Measurements from ENCODE around the gene TLK1.

The TLK1 gene

DNA sequence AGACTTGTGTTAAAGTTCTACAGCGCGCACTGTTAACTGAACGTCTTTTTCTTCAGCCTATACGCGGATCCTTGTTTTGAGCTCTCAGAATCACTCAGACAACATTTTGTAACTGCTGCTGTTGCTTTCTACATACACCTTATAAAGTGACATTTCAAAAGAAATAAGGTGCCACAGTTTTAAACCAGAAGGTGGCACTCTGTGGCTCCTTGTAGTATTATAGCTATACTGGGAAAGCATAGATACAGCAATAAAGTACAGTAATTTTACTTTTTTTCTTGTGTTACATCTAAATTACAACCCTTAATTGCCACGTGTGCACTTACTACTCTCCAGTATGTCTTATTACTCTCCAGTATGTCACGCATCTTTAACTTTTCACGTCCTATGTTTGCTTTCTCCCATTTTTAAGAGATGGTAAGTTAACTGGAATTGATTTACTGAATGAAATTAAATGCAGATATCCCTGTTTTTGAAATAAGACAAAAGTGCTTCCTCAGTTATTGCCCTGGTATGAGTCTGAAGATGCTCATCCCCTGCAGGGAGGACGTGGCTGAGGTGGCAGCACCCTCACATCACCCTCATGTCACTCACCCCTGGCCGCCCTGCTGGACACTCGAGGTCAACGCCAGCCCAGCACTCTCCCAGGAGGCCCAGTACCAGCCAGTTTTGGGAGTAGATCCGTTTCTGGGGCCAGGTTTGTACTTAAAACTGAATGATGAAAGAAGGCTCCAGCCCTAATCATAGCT lies 193.9 kb downstream of the TLK1 start:
- no peak for DNase-seq (ENCODE audit: low spot score)

DNA sequence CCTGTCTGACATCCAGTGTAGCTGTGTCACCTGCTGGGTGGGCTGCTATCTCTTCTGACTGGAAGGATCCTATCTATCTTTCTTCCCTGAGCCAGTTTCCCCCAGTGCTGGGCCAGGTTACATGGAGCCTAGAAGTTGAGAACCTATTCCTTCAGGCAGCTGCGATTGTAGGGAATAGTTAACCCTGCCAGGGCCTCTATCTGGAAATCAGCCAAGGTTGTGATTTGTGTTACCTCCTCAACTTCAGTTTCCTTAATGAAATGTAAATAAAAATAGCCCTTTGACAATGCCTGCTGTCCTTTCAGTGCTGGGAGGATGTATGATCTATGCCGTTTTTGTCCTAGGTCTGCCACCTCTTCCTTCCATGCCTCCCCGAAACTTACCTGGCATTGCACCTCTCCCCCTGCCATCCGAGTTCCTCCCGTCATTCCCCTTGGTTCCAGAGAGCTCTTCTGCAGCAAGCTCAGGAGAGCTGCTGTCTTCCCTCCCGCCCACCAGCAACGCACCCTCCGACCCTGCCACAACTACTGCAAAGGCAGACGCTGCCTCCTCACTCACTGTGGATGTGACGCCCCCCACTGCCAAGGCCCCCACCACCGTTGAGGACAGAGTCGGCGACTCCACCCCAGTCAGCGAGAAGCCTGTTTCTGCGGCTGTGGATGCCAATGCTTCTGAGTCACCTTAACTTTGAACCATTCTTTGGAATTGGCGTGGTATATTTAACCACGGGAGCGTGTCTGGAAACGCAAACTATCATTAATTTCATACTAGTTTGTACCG lies 195.1 kb downstream of the TLK1 start:
- no peak for DNase-seq (ENCODE audit: low spot score)

DNA sequence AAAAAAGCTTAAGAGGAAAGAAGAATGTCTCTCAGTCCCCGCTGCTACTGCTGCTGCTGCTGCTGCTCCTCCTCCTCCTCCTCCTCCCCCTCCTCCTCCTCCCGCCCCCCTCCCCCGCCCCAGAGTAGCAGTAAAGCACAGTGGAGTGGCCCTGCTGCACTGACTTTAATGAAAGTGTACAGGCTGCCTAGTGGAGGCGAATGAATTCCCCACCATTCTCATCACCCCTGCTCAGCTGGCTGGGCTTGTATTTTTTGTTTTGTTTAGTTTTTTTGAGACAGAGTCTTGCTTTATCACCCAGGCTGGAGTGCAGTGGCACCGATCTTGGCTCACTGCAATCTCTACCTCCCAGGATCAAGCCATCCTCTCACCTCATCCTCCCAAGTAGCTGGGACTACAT lies 197.3 kb downstream of the TLK1 start:
- DNase-seq (ENCODE audit: low spot score), result no peak

DNA sequence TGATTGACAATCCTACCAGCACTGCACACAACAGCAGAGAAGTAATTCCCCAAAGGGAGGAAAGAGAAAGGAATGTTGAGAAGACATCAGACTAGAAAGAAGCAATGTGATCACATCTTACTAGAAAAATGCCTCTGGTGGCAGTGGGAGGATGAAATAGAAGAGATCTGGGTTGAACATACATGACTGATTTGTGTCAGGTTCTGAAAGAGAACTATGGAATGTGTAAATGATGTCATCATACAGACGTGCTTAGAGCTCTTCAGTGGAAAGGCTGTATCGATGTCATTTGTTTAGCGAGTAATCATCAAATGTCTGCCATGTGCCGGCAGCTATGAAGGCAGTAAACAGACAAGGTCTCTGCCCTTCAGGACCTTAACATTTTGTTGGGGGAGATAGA lies 206.8 kb downstream of the TLK1 start:
- DNase-seq (ENCODE audit: low spot score), result no peak

DNA sequence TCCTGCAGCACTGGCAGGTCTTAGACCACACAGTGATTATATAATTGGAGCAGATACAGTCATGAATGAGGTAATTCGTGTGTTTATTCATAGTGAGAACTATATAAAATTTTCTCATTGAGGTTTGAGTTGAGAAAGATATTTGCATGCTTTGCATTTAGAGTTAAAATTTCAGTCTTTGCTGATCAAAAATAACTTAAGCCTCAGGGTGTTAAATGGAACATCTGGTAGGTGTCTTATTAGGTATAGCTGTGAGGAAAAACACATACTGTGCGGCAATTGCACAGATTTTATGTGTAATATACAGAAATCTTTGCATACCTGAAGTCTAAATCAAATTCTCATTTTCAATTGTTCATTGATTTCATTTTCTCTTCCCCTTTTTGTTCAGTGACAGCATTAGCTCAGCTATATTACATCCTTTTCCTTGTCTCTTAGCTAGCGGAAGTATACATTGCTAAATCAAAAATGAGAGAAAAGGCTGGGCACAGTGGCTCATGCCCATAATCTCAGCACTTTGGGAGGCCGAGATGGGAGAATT lies 210.4 kb downstream of the TLK1 start:
- no peak for DNase-seq (ENCODE audit: low spot score)

DNA sequence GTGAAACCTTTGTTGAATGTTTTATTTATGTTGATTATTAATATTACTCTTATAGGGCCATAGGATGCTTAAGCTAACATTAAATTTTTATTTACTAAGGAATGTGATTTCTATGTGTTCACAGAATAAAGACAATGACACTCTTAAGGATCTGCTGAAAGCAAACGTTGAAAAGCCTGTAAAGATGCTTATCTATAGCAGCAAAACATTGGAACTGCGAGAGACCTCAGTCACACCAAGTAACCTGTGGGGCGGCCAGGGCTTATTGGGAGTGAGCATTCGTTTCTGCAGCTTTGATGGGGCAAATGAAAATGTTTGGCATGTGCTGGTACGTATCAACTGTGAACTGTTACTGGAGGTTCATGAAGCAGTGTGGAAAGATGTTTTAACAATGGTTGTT lies 211.3 kb downstream of the TLK1 start:
- no peak for DNase-seq (ENCODE audit: low spot score)

DNA sequence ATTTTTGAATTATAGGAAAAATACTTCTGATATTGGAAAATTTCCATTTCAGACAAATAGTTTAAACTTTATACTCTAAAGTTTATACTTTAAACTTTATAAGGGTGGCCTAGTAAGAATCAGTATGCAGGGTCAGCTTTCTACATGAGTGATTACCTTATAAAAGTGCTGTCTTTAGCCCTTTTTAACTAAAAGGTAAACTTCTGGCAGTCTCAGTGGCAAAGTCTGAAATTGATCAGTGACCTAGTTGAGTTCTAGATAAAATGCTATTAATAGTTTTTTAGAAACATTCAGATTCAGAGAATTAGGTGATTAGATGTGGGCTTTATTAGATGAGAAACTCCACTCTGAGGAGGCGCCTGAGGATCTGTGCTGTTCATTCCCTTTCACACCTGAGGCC lies 216.1 kb downstream of the TLK1 start:
- DNase-seq (ENCODE audit: low spot score), result no peak

DNA sequence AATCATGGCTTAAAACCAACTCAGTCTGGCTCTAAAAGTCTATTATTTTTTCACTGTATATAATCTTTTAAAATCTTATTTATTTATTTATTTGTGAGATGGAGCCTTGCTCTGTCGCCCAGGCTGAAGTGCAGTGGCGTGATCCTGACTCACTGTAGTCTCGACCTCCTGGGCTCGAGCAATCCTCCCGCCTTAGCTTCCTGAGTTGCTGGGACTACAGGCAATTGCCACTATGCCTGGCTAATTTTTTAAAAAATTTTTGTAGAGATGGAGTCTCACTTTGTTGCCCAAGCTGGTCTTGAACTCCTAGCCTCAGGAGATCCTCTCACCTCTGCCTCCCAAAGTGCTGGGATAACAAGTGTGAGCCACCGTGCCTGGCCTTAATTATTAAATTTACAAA lies 217.1 kb downstream of the TLK1 start:
- no peak for DNase-seq (ENCODE audit: low spot score)

DNA sequence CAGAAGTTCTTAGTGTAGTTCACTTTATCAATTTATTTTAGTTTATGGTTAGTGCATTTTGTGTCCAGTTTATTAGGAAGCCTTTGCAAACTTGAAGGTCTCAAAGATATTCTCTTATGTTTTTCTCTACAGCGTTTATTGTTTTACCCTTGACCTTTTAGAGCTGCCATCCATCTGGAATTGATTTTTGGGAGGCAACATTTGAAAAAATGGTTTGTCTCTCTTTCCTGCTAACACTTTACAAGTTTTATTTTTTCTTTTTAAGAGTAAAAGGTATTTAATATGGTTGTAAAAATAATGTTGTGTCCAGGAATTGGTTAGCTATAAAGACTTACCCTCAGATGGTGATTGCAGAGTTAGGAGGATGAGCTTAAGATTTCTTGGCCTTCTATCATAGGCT lies 217.7 kb downstream of the TLK1 start:
- no peak for DNase-seq (ENCODE audit: low spot score)

DNA sequence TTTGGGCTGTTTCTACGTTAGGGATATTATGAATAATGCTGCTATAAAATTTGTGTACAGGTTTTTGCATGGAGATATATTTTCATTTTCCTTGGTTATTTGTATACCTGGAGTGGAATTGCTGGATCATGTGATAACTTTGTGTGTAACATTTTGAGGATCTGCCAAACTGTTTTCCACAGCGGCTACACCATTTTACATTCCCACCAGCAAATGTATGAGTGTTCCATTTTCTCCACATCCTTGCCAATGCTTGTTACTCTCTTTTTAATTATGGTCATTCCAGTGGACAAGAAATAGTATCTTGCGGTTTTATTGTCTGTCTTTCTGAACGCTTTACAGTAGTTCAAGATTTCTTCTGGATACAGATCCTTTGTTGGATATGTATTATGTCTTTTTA lies 218.1 kb downstream of the TLK1 start:
- DNase-seq (ENCODE audit: low spot score), result no peak

Data from LoVo (cell line).